ENCODE results near the gene CACNA1H. TPM values are rescaled to one million over a fixed set of nuclear protein-coding genes. Genes with fewer than 3 reads are reported as not detected.

The CACNA1H gene
- total RNA-seq, 1 donor from 2014 or later = 1.3 TPM

- no peak for DNase-seq (ENCODE audit: extremely low read depth, low read depth, low spot score)
Measured at GRCh38 chr16:1121601-1122397, 31.1 kb upstream of the CACNA1H start.

GRCh38 chr16:1122398-1122765 is 30.5 kb upstream of the CACNA1H start:
- DNase-seq (ENCODE audit: extremely low read depth, low read depth, low spot score) = no peak

- DNase-seq (ENCODE audit: extremely low read depth, low read depth, low spot score) = no peak
Measured at GRCh38 chr16:1123525-1124230, 29.2 kb upstream of the CACNA1H start.

GRCh38 chr16:1124291-1124690 is 28.6 kb upstream of the CACNA1H start:
- DNase-seq (ENCODE audit: extremely low read depth, low read depth, low spot score) = no peak

- DNase-seq (ENCODE audit: extremely low read depth, low read depth, low spot score) = no peak
Measured at GRCh38 chr16:1124795-1125194, 28.1 kb upstream of the CACNA1H start.

GRCh38 chr16:1125471-1125870 is 27.4 kb upstream of the CACNA1H start:
- DNase-seq (ENCODE audit: extremely low read depth, low read depth, low spot score) = no peak

- DNase-seq (ENCODE audit: extremely low read depth, low read depth, low spot score) = no peak
Measured at GRCh38 chr16:1126044-1126443, 26.9 kb upstream of the CACNA1H start.

GRCh38 chr16:1126586-1126985 is 26.3 kb upstream of the CACNA1H start:
- no peak for DNase-seq (ENCODE audit: extremely low read depth, low read depth, low spot score)

- no peak for DNase-seq (ENCODE audit: extremely low read depth, low read depth, low spot score)
Measured at GRCh38 chr16:1127101-1127500, 25.8 kb upstream of the CACNA1H start.

GRCh38 chr16:1127971-1128715 is 24.8 kb upstream of the CACNA1H start:
- DNase-seq (ENCODE audit: extremely low read depth, low read depth, low spot score) = no peak

- no peak for DNase-seq (ENCODE audit: extremely low read depth, low read depth, low spot score)
Measured at GRCh38 chr16:1129106-1129960, 23.6 kb upstream of the CACNA1H start.

- no peak for DNase-seq (ENCODE audit: extremely low read depth, low read depth, low spot score)
Measured at GRCh38 chr16:1130382-1130781, 22.5 kb upstream of the CACNA1H start.

- DNase-seq (ENCODE audit: extremely low read depth, low read depth, low spot score) = no peak
Measured at GRCh38 chr16:1131378-1131994, 21.4 kb upstream of the CACNA1H start.

- DNase-seq (ENCODE audit: extremely low read depth, low read depth, low spot score) = no peak
Measured at GRCh38 chr16:1132431-1132830, 20.5 kb upstream of the CACNA1H start.

GRCh38 chr16:1133271-1133670 is 19.6 kb upstream of the CACNA1H start:
- DNase-seq (ENCODE audit: extremely low read depth, low read depth, low spot score) = no peak

GRCh38 chr16:1133810-1134520 is 18.9 kb upstream of the CACNA1H start:
- DNase-seq (ENCODE audit: extremely low read depth, low read depth, low spot score) = no peak

GRCh38 chr16:1134776-1135458 is 18.0 kb upstream of the CACNA1H start:
- no peak for DNase-seq (ENCODE audit: extremely low read depth, low read depth, low spot score)

GRCh38 chr16:1135459-1135825 is 17.5 kb upstream of the CACNA1H start:
- DNase-seq (ENCODE audit: extremely low read depth, low read depth, low spot score) = no peak

GRCh38 chr16:1137604-1138003 is 15.3 kb upstream of the CACNA1H start:
- DNase-seq (ENCODE audit: extremely low read depth, low read depth, low spot score) = no peak
